Measurements from ENCODE around the gene PSMD11. TPM values are rescaled to one million over a fixed set of nuclear protein-coding genes. Genes with fewer than 3 reads are reported as not detected.

Gene PSMD11
- total RNA-seq, 2 experiments from 2014 or later: 168 to 172 TPM

GRCh38 chr17:32486111-32486700, 41.9 kb downstream of the PSMD11 start:
- CTCF ChIA-PET: interaction anchor here (0.7 to 2.6 kb wide), 5 partner anchors 15 to 112 kb away, joined by 3 to 12 read pairs (median 5); partner anchors contain the start of gene PSMD11

GRCh38 chr17:32486701-32487472, 42.6 kb downstream of the PSMD11 start, which contains the start of gene CDK5R1:
Gene CDK5R1, plus strand, starts transcription at chr17:32486993. Its CDS starts 628 bp downstream, at chr17:32487621.
- ChIA-PET POLR2A (interaction anchor here (0.9 to 2.0 kb wide), 2 partner anchors 33 to 37 kb away, joined by 4 to 9 read pairs; no protein-coding TSS in a partner anchor), CTCF (interaction anchor here (0.5 to 2.6 kb wide), 5 partner anchors 14 to 341 kb away, joined by 3 to 12 read pairs (median 5); partner anchors contain the start of gene PSMD11)

More at GRCh38 chr17:32486111-32486700, 41.9 kb downstream of the PSMD11 start:
- POLR2A ChIA-PET: interaction anchor here (0.5 to 2.0 kb wide), 3 partner anchors 33 to 130 kb away, joined by 3 to 9 read pairs (median 4); no protein-coding TSS in a partner anchor

GRCh38 chr17:32487473-32488176, 43.3 kb downstream of the PSMD11 start:
- CTCF ChIA-PET: interaction anchor here (0.5 to 2.6 kb wide), 6 partner anchors 14 to 340 kb away, joined by 3 to 12 read pairs (median 4); partner anchors contain the start of gene PSMD11

GRCh38 chr17:32488177-32488542, 43.9 kb downstream of the PSMD11 start:
- ChIA-PET POLR2A (no interaction called here), CTCF (interaction anchor here (1.1 to 2.6 kb wide), 4 partner anchors 13 to 44 kb away, joined by 3 to 12 read pairs (median 6); partner anchors contain the start of gene PSMD11)

More at GRCh38 chr17:32487473-32488176, 43.3 kb downstream of the PSMD11 start:
- POLR2A ChIA-PET: interaction anchor here (2.0 kb wide), 1 partner anchor 36 kb away, joined by 9 read pairs; no protein-coding TSS in a partner anchor

GRCh38 chr17:32488604-32489180, 44.4 kb downstream of the PSMD11 start:
- ChIA-PET POLR2A (interaction anchor here (1.0 kb wide), 1 partner anchor 63 kb away, joined by 4 read pairs; no protein-coding TSS in a partner anchor), CTCF (interaction anchor here (1.1 to 2.6 kb wide), 2 partner anchors 15 to 26 kb away, joined by 3 to 12 read pairs; no protein-coding TSS in a partner anchor)

GRCh38 chr17:32489320-32490100, 45.2 kb downstream of the PSMD11 start:
- POLR2A ChIA-PET: interaction anchor here (1.0 kb wide), 1 partner anchor 62 kb away, joined by 4 read pairs; no protein-coding TSS in a partner anchor
- CTCF ChIA-PET: no interaction called here

GRCh38 chr17:32490101-32490482, 45.8 kb downstream of the PSMD11 start:
- CTCF ChIA-PET: no interaction called here
- POLR2A ChIA-PET: no interaction called here

- POLR2A ChIA-PET: no interaction called here
- CTCF ChIA-PET: interaction anchor here (0.5 to 0.8 kb wide), 2 partner anchors 93 to 156 kb away, joined by 3 read pairs; no protein-coding TSS in a partner anchor
Measured at GRCh38 chr17:32491371-32492263, 47.3 kb downstream of the PSMD11 start.

- POLR2A ChIA-PET: no interaction called here
- CTCF ChIA-PET: interaction anchor here (0.5 kb wide), 1 partner anchor 155 kb away, joined by 3 read pairs; no protein-coding TSS in a partner anchor
Measured at GRCh38 chr17:32492264-32492589, 47.9 kb downstream of the PSMD11 start.

- POLR2A ChIA-PET: no interaction called here
- CTCF ChIA-PET: interaction anchor here (0.5 kb wide), 1 partner anchor 155 kb away, joined by 3 read pairs; no protein-coding TSS in a partner anchor
Measured at GRCh38 chr17:32492648-32493289, 48.5 kb downstream of the PSMD11 start.

GRCh38 chr17:32493571-32493970, 49.3 kb downstream of the PSMD11 start:
- POLR2A ChIA-PET: no interaction called here
- CTCF ChIA-PET: no interaction called here

GRCh38 chr17:32493976-32494513, 49.7 kb downstream of the PSMD11 start:
- ChIA-PET CTCF (no interaction called here), POLR2A (no interaction called here)

- CTCF ChIA-PET: interaction anchor here (0.9 kb wide), 1 partner anchor 32 kb away, joined by 3 read pairs; no protein-coding TSS in a partner anchor
- POLR2A ChIA-PET: no interaction called here
Measured at GRCh38 chr17:32494621-32495358, 50.5 kb downstream of the PSMD11 start.

GRCh38 chr17:32495359-32496231, 51.3 kb downstream of the PSMD11 start:
- ChIA-PET POLR2A (no interaction called here), CTCF (interaction anchor here (0.9 kb wide), 1 partner anchor 33 kb away, joined by 3 read pairs; no protein-coding TSS in a partner anchor)

All from activated CD8-positive, alpha-beta memory T cell treated with anti-CD3 and anti-CD28 coated beads for 36 hours (primary cell).